Stimulated activated CD4-positive, alpha-beta T cell treated with anti-CD3 and anti-CD28 coated beads, Interleukin-15, amount 100 ng/mL, for 1 hour (primary cell): ENCODE results near the gene DHRSX.
"Not testable (repeated sequence)": the region's sequence is repeated elsewhere in the genome, so short reads cannot be mapped to it uniquely, and the experiment has no call there.

Experiments
- DNase-seq, 2 donors: peaks; one replicate each; pipeline ENCODE4 v3.0.0-alpha.2; 2020; ENCODE audit warnings: low read depth in 1 of 2, low spot score in 1 of 2

Gene DHRSX

DNA sequence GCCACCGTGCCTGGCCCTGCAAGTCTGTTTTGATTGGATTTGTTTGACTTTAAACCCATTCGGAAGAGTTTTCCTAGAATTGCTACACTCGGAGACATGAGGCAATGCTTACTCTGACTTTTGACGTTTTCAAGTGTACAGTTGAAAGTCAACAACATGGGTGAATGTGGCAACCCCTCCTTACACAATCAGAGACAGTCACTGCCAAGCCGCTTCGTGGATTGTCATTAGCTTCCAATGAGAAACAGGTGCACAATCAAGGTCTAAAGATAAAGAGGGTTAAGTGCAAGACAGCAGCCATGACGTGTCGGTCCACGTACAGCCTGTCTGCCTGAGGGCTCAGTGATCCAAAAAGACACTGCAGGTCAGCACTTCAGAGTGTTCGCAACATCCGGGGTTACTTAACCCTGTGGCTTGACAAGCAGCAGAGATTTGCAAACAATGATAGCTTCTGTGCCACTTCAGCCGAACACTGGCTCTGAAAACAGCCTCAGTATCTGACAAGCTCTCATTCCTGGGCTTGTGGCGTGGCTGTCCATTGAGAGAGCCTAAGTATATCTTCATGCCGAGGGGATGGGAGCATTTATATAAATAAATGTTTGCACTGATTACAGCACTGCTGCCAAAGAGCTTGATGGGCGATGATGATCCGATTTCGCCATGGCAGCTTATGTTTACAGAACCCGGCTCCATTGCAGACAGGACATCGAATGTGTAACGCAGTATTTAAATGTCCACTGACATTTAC lies 180.0 kb downstream of the DHRSX start:
- no peak for DNase-seq

DNA sequence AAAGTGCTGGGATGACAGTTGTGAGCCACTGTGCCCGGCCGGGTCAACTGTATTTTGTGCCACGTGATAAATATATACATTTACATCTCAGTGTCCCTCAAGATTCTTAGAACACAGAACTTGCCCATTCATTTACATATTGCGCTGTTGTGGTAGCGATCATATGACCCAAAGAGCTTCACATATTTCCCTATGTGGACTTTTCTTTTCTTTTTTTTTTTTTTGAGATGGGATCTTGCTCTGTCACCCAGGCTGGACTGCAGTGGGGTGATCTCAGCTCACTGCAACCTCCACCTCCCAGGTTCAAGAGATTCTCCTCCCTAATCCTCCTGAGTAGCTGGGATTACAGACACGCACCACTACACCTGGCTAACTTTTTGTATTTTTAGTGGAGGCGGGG lies 180.7 kb downstream of the DHRSX start:
- DNase-seq: no peak

GRCh38 chrX:2318371-2318770 lies 182.4 kb downstream of the DHRSX start:
- no peak for DNase-seq

DNA sequence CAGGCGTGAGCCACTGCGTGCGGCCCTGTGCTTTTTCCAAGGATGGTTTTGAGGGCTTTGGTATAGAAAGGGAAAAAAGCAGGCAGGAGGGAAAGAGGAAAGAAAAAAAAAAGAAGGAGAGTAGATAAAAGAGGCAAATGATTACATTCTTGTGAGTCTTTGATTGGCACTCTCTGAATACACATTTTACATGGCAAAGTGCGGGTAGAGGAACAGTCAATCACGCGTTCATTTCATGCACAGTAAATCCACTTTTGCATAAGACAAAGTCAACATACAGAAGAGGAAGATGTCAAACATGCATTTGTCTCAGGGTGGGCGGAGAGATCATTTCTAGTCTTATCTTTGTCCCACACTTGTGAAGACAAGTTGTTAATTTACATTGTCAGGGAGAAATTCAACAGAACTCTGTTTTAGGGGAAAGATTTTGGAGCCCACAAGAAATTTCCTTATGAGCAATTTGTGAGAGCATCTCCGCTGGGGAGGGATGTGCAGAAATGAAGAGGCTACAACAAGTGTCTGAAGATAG lies 183.2 kb downstream of the DHRSX start:
- no peak for DNase-seq

GRCh38 chrX:2316534-2316933 lies 184.2 kb downstream of the DHRSX start:
- DNase-seq: no peak

DNA sequence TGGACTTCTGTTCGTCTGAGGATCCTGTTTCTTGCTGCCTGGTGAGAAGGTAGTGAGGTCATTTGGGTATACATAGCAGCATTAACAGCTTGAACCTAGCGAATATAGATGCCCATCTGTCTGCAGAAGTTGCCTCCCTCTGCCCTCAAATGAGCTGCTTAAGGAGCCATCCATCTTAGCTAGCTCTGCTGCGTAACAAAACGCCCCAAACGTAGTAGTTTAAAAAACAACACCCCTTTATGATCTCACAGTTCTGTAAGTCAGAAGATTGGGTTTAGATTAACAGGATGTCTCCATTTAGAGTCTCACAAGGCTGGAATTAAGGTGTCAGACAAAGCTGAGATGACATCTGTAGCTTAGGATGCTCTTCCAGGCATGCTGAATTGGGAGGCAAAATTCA lies 185.3 kb downstream of the DHRSX start:
- no peak for DNase-seq

- DNase-seq: no peak
These were observed 185.9 kb downstream of the DHRSX start for GRCh38 chrX:2314831-2315365.

DNA sequence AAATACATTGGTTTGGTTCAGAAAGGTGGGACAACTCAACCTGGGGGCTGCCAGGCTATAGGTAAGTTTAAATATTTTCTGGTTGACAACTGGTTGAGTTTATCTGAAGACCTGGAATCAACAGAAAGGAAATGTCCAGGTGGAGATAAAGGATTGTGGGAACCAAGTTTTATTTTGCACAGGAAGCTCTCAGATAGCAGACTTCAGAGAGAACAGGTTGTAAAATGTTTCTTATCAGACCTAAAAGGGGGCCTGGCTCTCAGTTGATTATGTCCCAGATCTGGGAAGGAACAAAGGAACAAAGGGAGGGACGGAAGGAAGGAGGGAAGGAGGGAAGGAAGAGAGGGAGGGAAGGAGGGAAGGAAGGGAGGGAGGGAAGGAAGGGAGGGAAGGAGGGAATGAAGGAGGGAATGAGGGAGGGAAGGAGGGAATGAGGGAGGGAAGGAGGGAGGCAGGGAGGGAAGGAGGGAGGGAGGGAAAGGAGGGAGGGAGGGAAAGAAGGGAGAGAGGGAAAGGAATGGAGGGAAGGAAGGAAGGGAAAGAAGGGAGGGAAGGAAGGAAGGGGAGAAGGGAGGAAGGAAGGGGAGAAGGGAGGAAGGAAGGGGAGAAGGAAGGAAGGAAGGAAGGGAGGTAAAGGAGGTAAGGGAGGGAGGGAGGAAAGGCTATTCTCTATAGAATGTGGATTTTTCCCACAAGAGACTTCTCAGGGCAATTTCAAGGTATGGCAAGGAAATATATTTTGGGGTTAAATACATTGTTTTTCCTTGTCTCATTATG lies 186.7 kb downstream of the DHRSX start:
- DNase-seq: no peak

DNA sequence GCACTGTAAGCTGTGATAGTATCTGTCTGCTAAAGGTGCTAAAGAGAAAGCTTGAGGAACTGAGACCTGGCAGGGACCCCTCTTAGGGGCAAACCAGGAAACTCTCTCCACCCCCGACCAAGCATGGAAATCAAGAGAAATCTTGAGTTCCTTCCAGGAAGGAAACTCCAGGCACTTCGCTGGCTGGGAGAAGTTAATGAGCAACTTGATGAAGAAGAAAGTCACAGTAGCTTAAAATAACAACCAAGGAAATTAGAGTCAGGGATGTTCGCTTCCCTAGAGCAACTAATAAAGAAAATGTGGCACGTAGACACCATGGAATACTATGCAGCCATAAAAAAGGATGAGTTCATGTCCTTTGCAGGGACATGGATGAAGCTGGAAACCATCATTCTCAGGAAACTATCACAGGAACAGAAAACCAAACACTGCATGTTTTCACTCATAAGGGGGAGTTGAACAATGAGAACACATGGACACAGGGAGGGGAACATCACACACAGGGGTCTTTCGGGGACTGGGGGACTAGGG lies 188.7 kb downstream of the DHRSX start:
- DNase-seq: not testable (repeated sequence)

- no peak for DNase-seq
These were observed 189.3 kb downstream of the DHRSX start for GRCh38 chrX:2311501-2311900.

GRCh38 chrX:2301901-2302300 lies 198.9 kb downstream of the DHRSX start:
- DNase-seq: no peak

DNA sequence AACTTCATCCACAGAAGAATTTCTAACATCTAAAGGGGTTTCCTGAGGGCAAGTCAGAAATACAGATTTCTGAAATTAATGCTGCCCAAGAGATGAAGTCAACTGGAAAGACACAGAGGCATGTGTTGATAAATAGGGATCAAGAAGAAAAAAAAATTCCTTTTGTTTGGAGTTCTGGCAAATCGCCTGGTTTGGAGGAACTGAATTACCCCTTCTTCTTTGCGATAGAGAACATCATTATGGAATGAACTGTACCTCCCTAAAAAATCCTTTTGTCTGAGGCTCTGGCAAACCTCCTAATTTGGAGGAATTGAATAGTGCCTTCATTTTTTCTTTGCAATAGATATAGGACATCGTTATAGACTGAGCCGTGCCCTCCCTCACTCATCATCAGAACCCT lies 200.9 kb downstream of the DHRSX start:
- DNase-seq: no peak

DNA sequence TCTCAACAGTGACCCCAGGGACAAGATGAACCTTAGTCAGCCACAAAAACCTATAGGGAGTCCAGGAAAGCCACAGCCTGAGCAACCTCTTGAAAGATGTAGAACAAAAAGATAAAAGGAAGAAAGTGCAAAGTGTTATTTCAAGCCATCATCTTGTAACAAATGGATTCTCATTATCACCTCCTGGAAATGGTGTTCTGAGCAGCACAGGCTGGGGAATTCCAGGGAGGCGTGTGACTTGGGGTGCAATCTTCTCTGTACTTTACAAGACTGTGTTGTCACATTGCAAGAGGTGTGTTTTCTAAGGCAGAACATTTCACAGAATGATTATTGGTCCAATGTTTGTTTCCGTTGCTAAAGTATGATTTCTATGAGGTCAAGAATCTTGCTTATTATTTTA lies 214.0 kb downstream of the DHRSX start:
- no peak for DNase-seq

DNA sequence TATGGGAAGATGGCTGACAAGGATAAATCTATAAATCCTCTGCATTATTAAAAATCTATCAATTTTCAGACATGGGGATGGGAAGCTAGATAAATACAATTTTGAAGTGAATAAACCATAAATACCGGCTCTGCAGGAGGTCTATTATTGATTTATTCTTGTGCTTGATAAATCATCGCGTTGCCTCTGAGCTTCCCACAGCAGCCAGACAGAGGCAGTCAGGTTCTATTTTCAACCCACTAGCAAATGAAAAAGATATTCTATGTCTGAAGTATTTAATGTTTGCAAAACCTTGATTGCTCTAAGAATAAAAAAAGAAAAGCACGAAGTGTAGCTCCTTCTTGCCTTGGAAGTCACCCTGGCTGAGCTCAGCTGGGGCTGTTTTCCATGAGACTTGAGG lies 216.2 kb downstream of the DHRSX start:
- DNase-seq: no peak

GRCh38 chrX:2284133-2284532 lies 216.6 kb downstream of the DHRSX start:
- DNase-seq: no peak

DNA sequence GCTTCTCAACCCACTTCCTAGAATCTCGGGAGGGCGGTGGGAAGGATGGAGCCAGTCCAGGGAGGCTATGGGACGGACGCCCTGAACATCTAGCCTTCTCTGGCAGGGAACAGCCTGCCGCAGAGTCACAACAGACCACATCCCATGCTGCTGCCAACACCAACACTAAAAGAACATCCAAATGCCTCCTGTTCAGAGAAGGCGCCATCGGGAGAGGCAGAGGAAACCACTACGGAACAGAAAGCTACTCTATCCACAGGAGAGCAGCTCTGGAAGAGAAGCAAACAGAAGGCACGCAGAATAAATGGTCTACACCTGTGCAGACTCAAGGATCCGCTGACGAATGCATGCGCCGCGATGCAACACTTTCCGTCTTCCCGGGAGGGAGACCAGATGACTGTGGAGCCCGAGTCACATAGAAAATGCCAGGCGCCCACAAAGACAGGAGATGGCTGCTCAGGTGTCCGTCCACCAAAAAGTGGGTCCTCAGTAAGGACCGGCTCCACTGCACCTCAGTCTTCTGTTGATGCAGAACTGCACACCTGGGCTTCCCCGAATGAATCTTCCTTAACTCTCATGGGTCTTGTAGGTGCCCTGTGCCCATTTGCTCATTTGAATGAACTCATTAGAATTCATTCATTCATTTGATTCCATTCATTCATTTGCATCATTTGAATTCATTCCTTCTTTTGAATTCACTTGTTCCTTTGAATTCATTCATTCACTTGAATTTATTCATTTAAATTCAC lies 217.5 kb downstream of the DHRSX start:
- DNase-seq: no peak

DNA sequence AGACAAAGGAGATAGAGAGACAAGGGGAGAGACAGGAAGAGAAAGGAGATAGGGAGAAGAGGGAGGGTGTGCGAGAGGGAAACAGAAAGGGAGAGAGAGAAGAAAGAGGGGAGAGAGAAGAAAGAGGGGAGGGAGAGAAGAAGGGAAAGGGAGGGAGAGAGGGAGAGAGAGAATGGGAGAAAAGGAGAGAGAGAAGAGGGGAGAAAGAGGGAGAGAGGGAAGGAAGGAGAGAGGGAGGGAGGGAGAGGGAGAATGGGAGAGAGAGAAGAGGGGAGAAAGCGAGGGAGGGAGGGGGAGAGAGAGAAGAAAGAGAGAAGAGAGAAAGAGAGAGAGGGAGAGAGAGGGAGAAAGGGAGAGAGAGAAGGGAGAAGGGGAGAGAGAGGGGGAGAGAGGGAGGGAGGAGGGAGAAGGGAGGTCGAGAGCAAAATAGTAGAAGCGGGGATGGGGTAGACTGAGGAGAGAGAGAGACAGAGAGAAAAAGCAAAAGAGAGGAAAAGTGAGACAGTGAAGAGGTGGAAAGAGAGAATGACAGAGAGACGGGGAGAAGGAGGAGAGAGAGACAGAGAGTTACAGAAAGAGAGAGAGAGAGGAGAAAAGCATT lies 218.2 kb downstream of the DHRSX start:
- DNase-seq: no peak

DNA sequence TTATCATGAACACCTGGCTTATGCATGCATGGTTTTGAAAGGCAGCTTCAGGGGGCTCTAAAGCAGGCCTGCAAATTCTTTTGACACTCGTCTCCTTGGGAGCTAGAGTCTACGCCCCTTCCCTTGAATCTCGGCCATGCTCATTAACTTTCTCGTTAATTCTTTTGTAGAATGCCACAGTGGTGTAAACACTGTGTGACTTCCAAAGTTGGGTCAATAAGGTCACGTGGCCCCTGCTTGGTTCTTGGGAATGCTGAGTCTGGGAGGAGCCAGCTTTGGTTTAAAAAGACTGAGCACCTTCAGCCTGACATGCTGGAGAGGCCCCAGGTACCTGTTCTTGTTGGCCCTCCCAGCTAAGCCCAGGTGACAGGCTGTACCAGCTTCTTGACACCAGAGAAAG lies 228.4 kb downstream of the DHRSX start:
- no peak for DNase-seq

DNA sequence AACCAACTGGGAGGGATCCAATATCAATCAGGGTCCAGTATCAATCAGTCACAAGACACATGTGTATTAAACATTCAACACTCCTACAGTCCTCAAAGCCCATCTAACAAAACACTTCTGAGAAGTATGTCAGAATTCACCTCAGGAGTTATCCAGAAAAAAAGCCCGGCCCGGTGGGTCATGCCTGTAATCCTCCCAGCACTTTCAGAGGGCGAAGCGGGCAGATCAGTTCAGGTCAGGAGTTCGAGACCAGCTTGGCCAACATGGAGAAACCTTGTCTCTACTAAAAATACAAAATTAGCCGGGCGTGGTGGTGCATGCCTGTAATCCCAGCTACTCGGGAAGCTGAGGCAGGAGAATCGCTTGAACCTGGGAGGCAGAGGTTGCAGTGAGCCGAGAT lies 229.2 kb downstream of the DHRSX start:
- DNase-seq: not testable (repeated sequence)

DNA sequence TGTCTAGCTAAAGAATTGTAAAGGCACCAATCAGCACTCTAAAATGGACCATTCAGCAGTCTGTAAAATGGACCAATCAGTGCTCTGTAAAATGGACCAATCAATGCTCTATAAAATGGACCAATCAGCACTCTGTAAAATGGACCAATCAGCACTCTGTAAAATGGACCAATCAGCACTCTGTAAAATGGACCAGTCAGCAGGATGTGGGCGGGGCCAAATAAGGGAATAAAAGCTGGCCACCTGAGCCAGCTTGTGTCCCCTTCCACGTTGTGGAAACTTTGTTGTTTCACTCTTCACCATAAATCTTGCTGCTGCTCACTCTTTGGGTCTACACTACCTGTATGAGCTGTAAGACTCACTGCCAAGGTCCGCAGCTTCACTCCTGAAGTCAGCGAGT lies 230.0 kb downstream of the DHRSX start:
- not testable (repeated sequence) for DNase-seq

DNA sequence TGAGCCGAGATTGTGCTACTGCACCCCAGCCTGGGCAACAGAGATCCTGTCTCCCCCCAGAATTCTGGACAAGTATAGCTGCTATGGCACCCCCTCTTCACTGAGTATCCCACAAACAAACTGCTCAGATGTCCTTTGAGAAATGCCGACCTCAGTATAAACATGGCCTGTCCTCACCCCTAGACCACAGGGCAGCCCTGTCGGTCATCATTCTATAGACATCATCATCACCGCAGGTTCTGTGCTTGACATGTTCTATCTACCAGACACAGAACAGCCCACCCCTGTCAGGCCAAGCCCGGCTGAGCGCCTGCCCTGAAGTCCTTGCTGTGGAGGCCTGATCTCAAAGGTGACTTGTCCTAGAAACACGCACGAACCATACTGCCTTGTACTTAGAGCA lies 232.9 kb downstream of the DHRSX start:
- no peak for DNase-seq
